ENCODE measurements around the gene IFFO2. TPM values are rescaled to one million over a fixed set of nuclear protein-coding genes. Genes with fewer than 3 reads are reported as not detected.

The IFFO2 gene
- total RNA-seq, 1 donor from 2014 or later: 6.8 TPM

- DNase-seq (ENCODE audit: extremely low spot score, unreplicated experiment): no peak
- Mint-ChIP-seq H3K27ac (ENCODE audit: unreplicated experiment) (no peak overlapping the region), H3K36me3 (ENCODE audit: unreplicated experiment) (no peaks in the 10 kb centered on the region), H3K4me3 (ENCODE audit: unreplicated experiment) (no peak overlapping the region), H3K4me1 (ENCODE audit: unreplicated experiment) (no peaks in the 10 kb centered on the region), H3K9me3 (ENCODE audit: unreplicated experiment) (no peaks in the 10 kb centered on the region), H3K27me3 (ENCODE audit: unreplicated experiment) (peaks cover 12% of the 10 kb centered on the region)
- TF ChIP-seq CTCF (IDR thresholded peaks at IDR 0.05): no peak
Measured at GRCh38 chr1:18868801-18869424, 87.6 kb downstream of the IFFO2 start.

- Mint-ChIP-seq H3K27ac (ENCODE audit: unreplicated experiment) (no peak overlapping the region), H3K27me3 (ENCODE audit: unreplicated experiment) (peaks cover 12% of the 10 kb centered on the region), H3K4me3 (ENCODE audit: unreplicated experiment) (no peak overlapping the region), H3K4me1 (ENCODE audit: unreplicated experiment) (no peaks in the 10 kb centered on the region), H3K9me3 (ENCODE audit: unreplicated experiment) (no peaks in the 10 kb centered on the region), H3K36me3 (ENCODE audit: unreplicated experiment) (no peaks in the 10 kb centered on the region)
- no peak for DNase-seq (ENCODE audit: extremely low spot score, unreplicated experiment)
- TF ChIP-seq CTCF (IDR thresholded peaks at IDR 0.05): no peak
Measured at GRCh38 chr1:18868354-18868753, 88.1 kb downstream of the IFFO2 start.

- Mint-ChIP-seq H3K9me3 (ENCODE audit: unreplicated experiment) (no peaks in the 10 kb centered on the region), H3K27me3 (ENCODE audit: unreplicated experiment) (peaks cover 16% of the 10 kb centered on the region), H3K4me3 (ENCODE audit: unreplicated experiment) (no peak overlapping the region), H3K27ac (ENCODE audit: unreplicated experiment) (no peak overlapping the region), H3K36me3 (ENCODE audit: unreplicated experiment) (no peaks in the 10 kb centered on the region), H3K4me1 (ENCODE audit: unreplicated experiment) (no peaks in the 10 kb centered on the region)
- TF ChIP-seq CTCF (IDR thresholded peaks at IDR 0.05): no peak
- DNase-seq (ENCODE audit: extremely low spot score, unreplicated experiment): no peak
Measured at GRCh38 chr1:18866846-18867245, 89.6 kb downstream of the IFFO2 start.

- H3K27ac Mint-ChIP-seq (ENCODE audit: unreplicated experiment): no peak overlapping the region
Measured at GRCh38 chr1:18866314-18866713, 90.2 kb downstream of the IFFO2 start.

GRCh38 chr1:18865176-18865575, 91.3 kb downstream of the IFFO2 start:
- DNase-seq (ENCODE audit: extremely low spot score, unreplicated experiment): no peak
- TF ChIP-seq CTCF (IDR thresholded peaks at IDR 0.05): no peak
- no peak overlapping the region for H3K4me3 Mint-ChIP-seq (ENCODE audit: unreplicated experiment)
- H3K36me3 Mint-ChIP-seq (ENCODE audit: unreplicated experiment): no peaks in the 10 kb centered on the region
- H3K9me3 Mint-ChIP-seq (ENCODE audit: unreplicated experiment): no peaks in the 10 kb centered on the region
- no peak overlapping the region for H3K27ac Mint-ChIP-seq (ENCODE audit: unreplicated experiment)
- no peaks in the 10 kb centered on the region for H3K4me1 Mint-ChIP-seq (ENCODE audit: unreplicated experiment)
- peaks cover 16% of the 10 kb centered on the region for H3K27me3 Mint-ChIP-seq (ENCODE audit: unreplicated experiment)

More at GRCh38 chr1:18866314-18866713, 90.2 kb downstream of the IFFO2 start:
- no peak overlapping the region for H3K4me3 Mint-ChIP-seq (ENCODE audit: unreplicated experiment)
- H3K9me3 Mint-ChIP-seq (ENCODE audit: unreplicated experiment): no peaks in the 10 kb centered on the region
- no peaks in the 10 kb centered on the region for H3K4me1 Mint-ChIP-seq (ENCODE audit: unreplicated experiment)
- no peak for TF ChIP-seq CTCF (IDR thresholded peaks at IDR 0.05)
- no peak for DNase-seq (ENCODE audit: extremely low spot score, unreplicated experiment)
- no peaks in the 10 kb centered on the region for H3K36me3 Mint-ChIP-seq (ENCODE audit: unreplicated experiment)
- H3K27me3 Mint-ChIP-seq (ENCODE audit: unreplicated experiment): peaks cover 16% of the 10 kb centered on the region
